GM12873 (cell line): ENCODE results near the gene OR10G6.

ENCODE experiments used
- CTCF ChIP-seq: IDR thresholded peaks from 2 replicates; pipeline ENCODE4 v1.5.1; 2012; ENCODE audit warnings: low read depth, mild to moderate bottlenecking, moderate library complexity, low read length, control low read depth; ENCODE audit not compliant: insufficient read depth; ENCODE audit errors: missing control alignments

The OR10G6 gene, protein sequence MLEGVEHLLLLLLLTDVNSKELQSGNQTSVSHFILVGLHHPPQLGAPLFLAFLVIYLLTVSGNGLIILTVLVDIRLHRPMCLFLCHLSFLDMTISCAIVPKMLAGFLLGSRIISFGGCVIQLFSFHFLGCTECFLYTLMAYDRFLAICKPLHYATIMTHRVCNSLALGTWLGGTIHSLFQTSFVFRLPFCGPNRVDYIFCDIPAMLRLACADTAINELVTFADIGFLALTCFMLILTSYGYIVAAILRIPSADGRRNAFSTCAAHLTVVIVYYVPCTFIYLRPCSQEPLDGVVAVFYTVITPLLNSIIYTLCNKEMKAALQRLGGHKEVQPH

GRCh38 chr11:123995119-123995518 lies at the start of gene OR10G6:
Gene OR10G6 (minus strand): TSS chr11:123995161. CDS start chr11:123995161, 0 bp downstream.
- no peak for TF ChIP-seq CTCF

DNA sequence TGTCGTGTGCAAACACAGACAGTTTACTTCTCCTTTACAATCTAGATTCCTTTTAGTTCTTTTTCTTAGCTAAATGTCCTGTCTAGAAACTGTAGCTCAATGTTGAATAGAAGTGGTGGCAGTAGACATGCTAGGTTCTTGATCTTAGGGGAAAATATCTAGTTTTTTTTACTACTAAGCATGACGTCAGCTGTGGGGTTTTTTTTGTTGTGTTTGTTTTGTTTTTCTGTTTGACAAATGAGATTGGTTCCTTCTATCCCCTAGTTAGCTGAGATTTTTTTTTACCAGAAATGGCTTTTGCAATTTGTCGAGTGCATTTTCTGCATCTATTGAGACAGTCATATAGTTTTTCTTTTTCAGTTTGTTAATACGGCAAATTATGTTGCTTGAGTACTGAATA lies 48.5 kb upstream of the OR10G6 start:
- TF ChIP-seq CTCF: no peak

GRCh38 chr11:124041254-124041653 lies 46.3 kb upstream of the OR10G6 start, which contains the start of gene OR10G7:
Gene OR10G7 (minus strand): TSS chr11:124041325. CDS start chr11:124039001, 2,324 bp downstream.
- no peak for TF ChIP-seq CTCF

GRCh38 chr11:124039557-124039956 lies 44.6 kb upstream of the OR10G6 start:
- no peak for TF ChIP-seq CTCF

- no peak for TF ChIP-seq CTCF
Measured at GRCh38 chr11:124036666-124037065, 41.7 kb upstream of the OR10G6 start.

DNA sequence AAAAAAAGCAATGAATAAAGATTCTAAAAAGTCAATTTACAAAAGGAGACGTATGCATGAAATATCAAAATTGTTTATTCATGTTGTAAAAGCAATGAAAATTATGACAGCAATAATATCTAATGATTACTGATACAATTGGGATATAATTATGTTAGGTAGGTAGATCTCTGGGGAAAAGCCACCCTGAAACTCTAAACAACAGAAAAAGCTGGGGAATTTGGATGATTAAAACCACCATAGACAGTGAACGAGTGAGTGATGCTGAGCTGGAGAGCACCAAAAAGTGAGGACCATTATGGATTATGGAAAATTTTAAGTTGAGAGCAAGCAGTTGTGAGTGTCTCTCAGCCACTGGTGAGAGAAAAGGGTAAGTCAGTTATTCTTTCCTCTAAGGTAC lies 31.5 kb upstream of the OR10G6 start, which contains the start of gene OR10G8:
OR10G8 (plus strand) TSS at position 301 of the 400 bp plus-strand sequence. CDS start 2,825 bp downstream, outside the sequence.
- no peak for TF ChIP-seq CTCF

- no peak for TF ChIP-seq CTCF
Measured at GRCh38 chr11:124012697-124013096, 17.7 kb upstream of the OR10G6 start, which contains the start of gene OR10G4. Gene OR10G4 (plus strand): TSS chr11:124012997. CDS start chr11:124015575, 2,578 bp downstream.
